H1 (cell line): Measurements from ENCODE around the gene CITED1. TPM values are rescaled to one million over a fixed set of nuclear protein-coding genes. Genes with fewer than 3 reads are reported as not detected.

Experiments used
- TAF7 ChIP-seq: optimal IDR thresholded peaks from 2 replicates; pipeline ENCODE3; 2011; ENCODE audit warnings: low read depth, mild to moderate bottlenecking, inconsistent platforms, low read length, moderate library complexity, borderline replicate concordance
- polyA plus RNA-seq, 7 experiments: library from polyadenylated mRNA; depleted of rRNA in 3 of 7; stranded (reverse) in 5 of 7; unstranded in 2 of 7; fragments of >200 nt in 5 of 7; fragments of 200-250 nt in 2 of 7; gene quantifications; 1 replicate in 5 of 7; 2 replicates in 1 of 7; 4 replicates in 1 of 7; pipeline versions ENCODE4 v1.2.1 to v1.2.3, GENCODE V29; 2011 to 2013; ENCODE audit warnings: missing spikeins in 2 of 7, mixed read lengths in 2 of 7
- total RNA-seq: library from RNA; stranded (reverse); fragmentation: NEBNext Ultra II Directional; extraction: Animal tissue kit (Norgen Biotek cat#: 25700); gene quantifications from 2 replicates; pipeline ENCODE4 v1.2.1, GENCODE V29; 2021
- TF ChIP-seq, protein P1 (sequence below): fragments of 300-600 bp; sonication (generic); IDR thresholded peaks from 2 replicates; pipeline ENCODE4 v1.7.1; 2012; ENCODE audit warnings: low read length, moderate library complexity, mild to moderate bottlenecking, inconsistent platforms; ENCODE audit not compliant: insufficient replicate concordance

Gene CITED1
- total and polyA plus RNA-seq, 2 of the 8 experiments (the other 6 are each of a cell fraction or from before 2014, with no cell fraction given): 1.2 to 2.4 TPM

DNA sequence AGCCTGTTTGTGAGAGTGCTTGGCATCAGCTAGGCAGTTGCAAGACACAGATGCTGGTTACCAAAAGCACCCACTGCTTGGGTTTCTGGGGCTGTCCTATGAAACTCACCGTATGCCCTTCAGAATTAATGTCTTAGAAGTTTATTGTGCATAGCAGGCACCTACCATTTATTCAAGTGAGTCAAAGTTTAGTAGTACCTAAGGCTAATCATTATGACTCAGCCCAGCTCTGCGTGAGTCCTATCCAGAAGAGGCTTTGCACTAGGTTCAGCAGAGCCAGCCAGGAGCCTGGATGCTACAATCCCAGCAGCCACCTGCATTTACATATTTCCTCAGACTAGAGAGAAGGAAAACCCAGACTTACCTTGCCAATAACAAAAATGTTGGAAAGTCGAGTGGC lies 32.8 kb downstream of the CITED1 start (continued):
- TF ChIP-seq, protein P1, sequence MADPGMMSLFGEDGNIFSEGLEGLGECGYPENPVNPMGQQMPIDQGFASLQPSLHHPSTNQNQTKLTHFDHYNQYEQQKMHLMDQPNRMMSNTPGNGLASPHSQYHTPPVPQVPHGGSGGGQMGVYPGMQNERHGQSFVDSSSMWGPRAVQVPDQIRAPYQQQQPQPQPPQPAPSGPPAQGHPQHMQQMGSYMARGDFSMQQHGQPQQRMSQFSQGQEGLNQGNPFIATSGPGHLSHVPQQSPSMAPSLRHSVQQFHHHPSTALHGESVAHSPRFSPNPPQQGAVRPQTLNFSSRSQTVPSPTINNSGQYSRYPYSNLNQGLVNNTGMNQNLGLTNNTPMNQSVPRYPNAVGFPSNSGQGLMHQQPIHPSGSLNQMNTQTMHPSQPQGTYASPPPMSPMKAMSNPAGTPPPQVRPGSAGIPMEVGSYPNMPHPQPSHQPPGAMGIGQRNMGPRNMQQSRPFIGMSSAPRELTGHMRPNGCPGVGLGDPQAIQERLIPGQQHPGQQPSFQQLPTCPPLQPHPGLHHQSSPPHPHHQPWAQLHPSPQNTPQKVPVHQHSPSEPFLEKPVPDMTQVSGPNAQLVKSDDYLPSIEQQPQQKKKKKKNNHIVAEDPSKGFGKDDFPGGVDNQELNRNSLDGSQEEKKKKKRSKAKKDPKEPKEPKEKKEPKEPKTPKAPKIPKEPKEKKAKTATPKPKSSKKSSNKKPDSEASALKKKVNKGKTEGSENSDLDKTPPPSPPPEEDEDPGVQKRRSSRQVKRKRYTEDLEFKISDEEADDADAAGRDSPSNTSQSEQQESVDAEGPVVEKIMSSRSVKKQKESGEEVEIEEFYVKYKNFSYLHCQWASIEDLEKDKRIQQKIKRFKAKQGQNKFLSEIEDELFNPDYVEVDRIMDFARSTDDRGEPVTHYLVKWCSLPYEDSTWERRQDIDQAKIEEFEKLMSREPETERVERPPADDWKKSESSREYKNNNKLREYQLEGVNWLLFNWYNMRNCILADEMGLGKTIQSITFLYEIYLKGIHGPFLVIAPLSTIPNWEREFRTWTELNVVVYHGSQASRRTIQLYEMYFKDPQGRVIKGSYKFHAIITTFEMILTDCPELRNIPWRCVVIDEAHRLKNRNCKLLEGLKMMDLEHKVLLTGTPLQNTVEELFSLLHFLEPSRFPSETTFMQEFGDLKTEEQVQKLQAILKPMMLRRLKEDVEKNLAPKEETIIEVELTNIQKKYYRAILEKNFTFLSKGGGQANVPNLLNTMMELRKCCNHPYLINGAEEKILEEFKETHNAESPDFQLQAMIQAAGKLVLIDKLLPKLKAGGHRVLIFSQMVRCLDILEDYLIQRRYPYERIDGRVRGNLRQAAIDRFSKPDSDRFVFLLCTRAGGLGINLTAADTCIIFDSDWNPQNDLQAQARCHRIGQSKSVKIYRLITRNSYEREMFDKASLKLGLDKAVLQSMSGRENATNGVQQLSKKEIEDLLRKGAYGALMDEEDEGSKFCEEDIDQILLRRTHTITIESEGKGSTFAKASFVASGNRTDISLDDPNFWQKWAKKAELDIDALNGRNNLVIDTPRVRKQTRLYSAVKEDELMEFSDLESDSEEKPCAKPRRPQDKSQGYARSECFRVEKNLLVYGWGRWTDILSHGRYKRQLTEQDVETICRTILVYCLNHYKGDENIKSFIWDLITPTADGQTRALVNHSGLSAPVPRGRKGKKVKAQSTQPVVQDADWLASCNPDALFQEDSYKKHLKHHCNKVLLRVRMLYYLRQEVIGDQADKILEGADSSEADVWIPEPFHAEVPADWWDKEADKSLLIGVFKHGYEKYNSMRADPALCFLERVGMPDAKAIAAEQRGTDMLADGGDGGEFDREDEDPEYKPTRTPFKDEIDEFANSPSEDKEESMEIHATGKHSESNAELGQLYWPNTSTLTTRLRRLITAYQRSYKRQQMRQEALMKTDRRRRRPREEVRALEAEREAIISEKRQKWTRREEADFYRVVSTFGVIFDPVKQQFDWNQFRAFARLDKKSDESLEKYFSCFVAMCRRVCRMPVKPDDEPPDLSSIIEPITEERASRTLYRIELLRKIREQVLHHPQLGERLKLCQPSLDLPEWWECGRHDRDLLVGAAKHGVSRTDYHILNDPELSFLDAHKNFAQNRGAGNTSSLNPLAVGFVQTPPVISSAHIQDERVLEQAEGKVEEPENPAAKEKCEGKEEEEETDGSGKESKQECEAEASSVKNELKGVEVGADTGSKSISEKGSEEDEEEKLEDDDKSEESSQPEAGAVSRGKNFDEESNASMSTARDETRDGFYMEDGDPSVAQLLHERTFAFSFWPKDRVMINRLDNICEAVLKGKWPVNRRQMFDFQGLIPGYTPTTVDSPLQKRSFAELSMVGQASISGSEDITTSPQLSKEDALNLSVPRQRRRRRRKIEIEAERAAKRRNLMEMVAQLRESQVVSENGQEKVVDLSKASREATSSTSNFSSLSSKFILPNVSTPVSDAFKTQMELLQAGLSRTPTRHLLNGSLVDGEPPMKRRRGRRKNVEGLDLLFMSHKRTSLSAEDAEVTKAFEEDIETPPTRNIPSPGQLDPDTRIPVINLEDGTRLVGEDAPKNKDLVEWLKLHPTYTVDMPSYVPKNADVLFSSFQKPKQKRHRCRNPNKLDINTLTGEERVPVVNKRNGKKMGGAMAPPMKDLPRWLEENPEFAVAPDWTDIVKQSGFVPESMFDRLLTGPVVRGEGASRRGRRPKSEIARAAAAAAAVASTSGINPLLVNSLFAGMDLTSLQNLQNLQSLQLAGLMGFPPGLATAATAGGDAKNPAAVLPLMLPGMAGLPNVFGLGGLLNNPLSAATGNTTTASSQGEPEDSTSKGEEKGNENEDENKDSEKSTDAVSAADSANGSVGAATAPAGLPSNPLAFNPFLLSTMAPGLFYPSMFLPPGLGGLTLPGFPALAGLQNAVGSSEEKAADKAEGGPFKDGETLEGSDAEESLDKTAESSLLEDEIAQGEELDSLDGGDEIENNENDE: no peak
- no peak for TF ChIP-seq TAF7
